Measurements from ENCODE around the gene KLK11.

- no peak for TF ChIP-seq JUND (IDR thresholded peaks at IDR 0.05)
- no peak for TF ChIP-seq RAD21 (IDR thresholded peaks at IDR 0.05)
- TF ChIP-seq, protein P1, sequence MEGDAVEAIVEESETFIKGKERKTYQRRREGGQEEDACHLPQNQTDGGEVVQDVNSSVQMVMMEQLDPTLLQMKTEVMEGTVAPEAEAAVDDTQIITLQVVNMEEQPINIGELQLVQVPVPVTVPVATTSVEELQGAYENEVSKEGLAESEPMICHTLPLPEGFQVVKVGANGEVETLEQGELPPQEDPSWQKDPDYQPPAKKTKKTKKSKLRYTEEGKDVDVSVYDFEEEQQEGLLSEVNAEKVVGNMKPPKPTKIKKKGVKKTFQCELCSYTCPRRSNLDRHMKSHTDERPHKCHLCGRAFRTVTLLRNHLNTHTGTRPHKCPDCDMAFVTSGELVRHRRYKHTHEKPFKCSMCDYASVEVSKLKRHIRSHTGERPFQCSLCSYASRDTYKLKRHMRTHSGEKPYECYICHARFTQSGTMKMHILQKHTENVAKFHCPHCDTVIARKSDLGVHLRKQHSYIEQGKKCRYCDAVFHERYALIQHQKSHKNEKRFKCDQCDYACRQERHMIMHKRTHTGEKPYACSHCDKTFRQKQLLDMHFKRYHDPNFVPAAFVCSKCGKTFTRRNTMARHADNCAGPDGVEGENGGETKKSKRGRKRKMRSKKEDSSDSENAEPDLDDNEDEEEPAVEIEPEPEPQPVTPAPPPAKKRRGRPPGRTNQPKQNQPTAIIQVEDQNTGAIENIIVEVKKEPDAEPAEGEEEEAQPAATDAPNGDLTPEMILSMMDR (IDR thresholded peaks at IDR 0.05; ENCODE audit: low read depth, low read length, missing input control): no peak
- no peak for TF ChIP-seq GABPA (IDR thresholded peaks at IDR 0.05 in 1 of 2, conservative IDR thresholded peaks at IDR 0.05 in 1 of 2)
- TF ChIP-seq TAF1 (conservative IDR thresholded peaks at IDR 0.05): no peak
- TF ChIP-seq NR2F2 (IDR thresholded peaks at IDR 0.05): no peak
- TF ChIP-seq YY1 (IDR thresholded peaks at IDR 0.05): no peak
- no peak for TF ChIP-seq RXRA (IDR thresholded peaks at IDR 0.05)
These were observed 435 bp downstream of the KLK11 start for GRCh38 chr19:51025809-51026553.

All from liver (tissue), 3 donors.